Measurements from ENCODE around the gene EYA3. TPM values are rescaled to one million over a fixed set of nuclear protein-coding genes. Genes with fewer than 3 reads are reported as not detected.

The EYA3 gene
- total and polyA plus RNA-seq, 10 of the 15 experiments (the other 5 are each of a cell fraction or from before 2014, with no cell fraction given), result 13.0 to 46.6 (median 23.4) TPM

DNA sequence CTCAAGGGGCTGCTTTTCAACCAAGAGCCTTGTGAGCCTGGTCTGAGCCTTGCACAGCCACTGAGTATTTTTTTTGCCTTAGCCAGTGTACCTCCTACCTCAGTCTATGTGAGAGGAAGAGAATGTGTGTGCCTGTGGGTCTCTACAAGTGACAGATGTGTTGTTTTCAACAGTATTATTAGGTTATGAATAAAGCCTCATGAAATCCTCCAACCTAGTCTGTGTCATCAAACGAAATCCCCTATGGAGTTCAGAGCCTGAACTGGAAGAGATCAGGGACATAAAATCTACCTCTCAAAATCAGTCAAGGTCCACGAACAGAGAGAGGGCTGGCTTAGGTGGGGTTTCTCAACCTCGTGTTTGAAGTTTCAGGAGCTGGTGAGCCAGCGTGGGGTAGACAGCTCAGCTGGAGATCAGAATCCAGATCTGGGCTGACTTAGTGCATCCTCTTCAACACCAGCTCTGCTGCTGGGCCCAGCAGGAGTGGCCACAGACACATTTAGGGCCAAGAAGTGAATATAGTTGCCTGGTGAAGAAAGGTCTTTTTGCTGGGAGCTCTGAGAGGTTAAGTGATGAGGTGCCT lies 120.4 kb downstream of the EYA3 start:
- in situ Hi-C loops (cut with MboI), result no loop called here
- SMC1A ChIA-PET (ENCODE audit: uncharacterized antibody, unreplicated experiment), result interaction anchor here (1.0 to 1.2 kb wide), 3 partner anchors 29 to 241 kb away, joined by 3 to 5 read pairs (median 5); no protein-coding TSS in a partner anchor
- Histone ChIP-seq H3K27me3 (replicated peaks in 1 of 2; ENCODE audit: control insufficient read depth in 2 of 2, insufficient read depth in 2 of 2, low read length in 1 of 2) (no peaks in the 10 kb centered on the region), H3K9ac (ENCODE audit: control insufficient read depth, insufficient read depth, low read length) (no peak overlapping the region), H2AFZ (ENCODE audit: control insufficient read depth, low read depth, low read length) (no peak overlapping the region), H3K4me2 (ENCODE audit: control insufficient read depth, insufficient read depth) (no peak overlapping the region), H3K9me3 (replicated peaks; ENCODE audit: control insufficient read depth, insufficient read depth, low read length) (no peaks in the 10 kb centered on the region), H3K36me3 (ENCODE audit: control insufficient read depth in 2 of 2, insufficient read depth in 2 of 2, low read length in 1 of 2) (peaks cover 8 to 9% of the 10 kb centered on the region in 2 experiments; a peak in 3 of 4 replicates), H3K27ac (ENCODE audit: control insufficient read depth, insufficient read depth) (no peak overlapping the region), H4K20me1 (ENCODE audit: control insufficient read depth, insufficient read depth) (no peaks in the 10 kb centered on the region), H3K4me3 (no peak overlapping the region), H3K79me2 (ENCODE audit: control insufficient read depth, insufficient read depth, low read length) (no peaks in the 10 kb centered on the region), H3K4me1 (ENCODE audit: control insufficient read depth, insufficient read depth, low read length) (no peaks in the 10 kb centered on the region)
- WGBS (ENCODE audit: insufficient coverage, insufficient replicate concordance, low lambda C conversion rate, missing lambda C conversion rate), result 22% methylated on average over 4 of the region's 4 CpGs
- CTCF ChIA-PET, result interaction anchor here (1.0 kb wide), 1 partner anchor 27 kb away, joined by 3 read pairs; no protein-coding TSS in a partner anchor
- BruUV-seq (replicated peaks), result no TSS peak
- no peak for ATAC-seq
- DNase-seq (ENCODE audit: low read depth, low spot score), result no peak
- POLR2A ChIA-PET, result no interaction called here
- RAD21 ChIA-PET (ENCODE audit: unreplicated experiment), result no interaction called here
- no peak for TF ChIP-seq EZH2 (IDR thresholded peaks at IDR 0.05; ENCODE audit: borderline replicate concordance, control insufficient read depth, low read depth, low read length)
- TF ChIP-seq CBX3 (IDR thresholded peaks at IDR 0.05; ENCODE audit: borderline replicate concordance, low read depth), result no peak
- no peak for TF ChIP-seq RB1 (IDR thresholded peaks at IDR 0.05; ENCODE audit: borderline replicate concordance)
- TF ChIP-seq BACH1 (IDR thresholded peaks at IDR 0.05; ENCODE audit: borderline replicate concordance), result no peak
- TF ChIP-seq JUND (IDR thresholded peaks at IDR 0.05; ENCODE audit: low read depth, low read length), result no peak
- no peak for TF ChIP-seq RELB (IDR thresholded peaks at IDR 0.05; ENCODE audit: low read depth)
- TF ChIP-seq, protein P1, sequence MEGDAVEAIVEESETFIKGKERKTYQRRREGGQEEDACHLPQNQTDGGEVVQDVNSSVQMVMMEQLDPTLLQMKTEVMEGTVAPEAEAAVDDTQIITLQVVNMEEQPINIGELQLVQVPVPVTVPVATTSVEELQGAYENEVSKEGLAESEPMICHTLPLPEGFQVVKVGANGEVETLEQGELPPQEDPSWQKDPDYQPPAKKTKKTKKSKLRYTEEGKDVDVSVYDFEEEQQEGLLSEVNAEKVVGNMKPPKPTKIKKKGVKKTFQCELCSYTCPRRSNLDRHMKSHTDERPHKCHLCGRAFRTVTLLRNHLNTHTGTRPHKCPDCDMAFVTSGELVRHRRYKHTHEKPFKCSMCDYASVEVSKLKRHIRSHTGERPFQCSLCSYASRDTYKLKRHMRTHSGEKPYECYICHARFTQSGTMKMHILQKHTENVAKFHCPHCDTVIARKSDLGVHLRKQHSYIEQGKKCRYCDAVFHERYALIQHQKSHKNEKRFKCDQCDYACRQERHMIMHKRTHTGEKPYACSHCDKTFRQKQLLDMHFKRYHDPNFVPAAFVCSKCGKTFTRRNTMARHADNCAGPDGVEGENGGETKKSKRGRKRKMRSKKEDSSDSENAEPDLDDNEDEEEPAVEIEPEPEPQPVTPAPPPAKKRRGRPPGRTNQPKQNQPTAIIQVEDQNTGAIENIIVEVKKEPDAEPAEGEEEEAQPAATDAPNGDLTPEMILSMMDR (IDR thresholded peaks at IDR 0.05 in 2 of 3, conservative IDR thresholded peaks at IDR 0.05 in 1 of 3; ENCODE audit: control insufficient read depth in 2 of 3, extremely low read depth in 1 of 3, insufficient read depth in 1 of 3, low read depth in 3 of 3, low read length in 3 of 3), result no peak
- no peak for TF ChIP-seq BRCA1 (IDR thresholded peaks at IDR 0.05; ENCODE audit: low read depth, low read length)
- TF ChIP-seq SMAD5 (IDR thresholded peaks at IDR 0.05; ENCODE audit: low read depth), result no peak
- no peak for TF ChIP-seq ATF3 (IDR thresholded peaks at IDR 0.05; ENCODE audit: borderline replicate concordance, extremely low read depth, low read depth, low read length)
- no peak for TF ChIP-seq SMARCA5 (IDR thresholded peaks at IDR 0.05)
- intact Hi-C loops (cut with micrococcal nuclease; ENCODE audit: unreplicated experiment), result no loop called here
- no peak for FAIRE-seq
